Motor neuron (in vitro differentiated cells): ENCODE data around the gene DOHH. TPM values are rescaled to one million over a fixed set of nuclear protein-coding genes. Genes with fewer than 3 reads are reported as not detected.

Experiments
- ATAC-seq, 8 experiments: fragments of 200-7000 bp; cut with Tn5 transposase; replicated peaks in 6 of 8; 2 replicates each; pipeline ENCODE4 v1.8.0; 2021; ENCODE audit warnings: mild to moderate bottlenecking in 8 of 8, moderate library complexity in 8 of 8
- H3K27ac ChIP-seq, 2 donors: fragments of 250-450 bp; sonication (Bioruptor Pico); 2 replicates each; pipeline ENCODE4 v1.9.0; 2021; ENCODE audit warnings: antibody characterized with exemption in 2 of 2, mild to moderate bottlenecking in 2 of 2, moderate library complexity in 1 of 2
- H3K4me1 ChIP-seq, 2 donors: fragments of 250-450 bp; sonication (Bioruptor Pico); replicated peaks in 1 of 2; 2 replicates each; pipeline ENCODE4 v1.6.1; 2021; ENCODE audit warnings: antibody characterized with exemption in 2 of 2, mild to moderate bottlenecking in 2 of 2, moderate library complexity in 1 of 2
- H3K4me3 ChIP-seq, 5 donors: fragments of 250-450 bp; sonication (Bioruptor Pico); 2 replicates each; pipeline ENCODE4 v1.9.0; 2021; ENCODE audit warnings: antibody characterized with exemption in 5 of 5, mild to moderate bottlenecking in 5 of 5, moderate library complexity in 4 of 5
- WGBS, 10 experiments: fragments of 450-650 bp; shearing (Covaris generic); methylation state at CpG; one replicate each; pipeline ENCODE4 v1.0.0; 2022; 5-methylcytosine and 5-hydroxymethylcytosine counted together
- in situ Hi-C, 9 experiments: fragments of 400-800 bp; cut with MboI; loops; one replicate each; pipeline ENCODE4 v1.15.0; 2021; ENCODE audit warnings: low sequenced_read_pairs in 9 of 9, low pct_unique_long_range_greater_than_20kb in 2 of 9; ENCODE audit not compliant: unreplicated experiment in 9 of 9
- total RNA-seq, 8 experiments: library from RNA; unstranded; fragments of 300-600 nt; gene quantifications; 2 replicates each; pipeline versions ENCODE4 v1.2.3 to v1.2.4, GENCODE V29; 2022

DOHH gene
- 10 to 100 TPM in 2 of 8 experiments, 1 to 10 TPM in 6; 4.6 to 11.4 (median 8.2) TPM for total RNA-seq

- H3K4me1 ChIP-seq = peaks cover 8 to 10% of the 10 kb centered on the region in 2 donors
- ATAC-seq = peak; percentile 90 to 96 (median 92)
- peak within 1 kb of the TSS; percentile 68 to 100 (median 81) for H3K4me3 ChIP-seq
- 0 to 4% (median 0%) methylated on average over 2 to 25 of the region's 52 CpGs; no CpG with 5 or more reads in 5 of the 10 experiments for WGBS, 10 experiments
- in situ Hi-C loops = no loop called here
- H3K27ac ChIP-seq = peak within 1 kb of the TSS; percentile 99 to 100
Measured at GRCh38 chr19:3500429-3501101, at the start of gene DOHH. Gene DOHH, minus strand, starts transcription at chr19:3500674. Its CDS starts 3,860 bp downstream, at chr19:3496814.

GRCh38 chr19:3549816-3550215, 49.3 kb upstream of the DOHH start:
- no peak overlapping the region for H3K27ac ChIP-seq
- WGBS, 10 experiments = 63 to 100% (median 78%) methylated on average over 1 to 5 of the region's 10 CpGs; no CpG with 5 or more reads in 4 of the 10 experiments

GRCh38 chr19:3548606-3549005, 48.1 kb upstream of the DOHH start:
- no peak for ATAC-seq
- in situ Hi-C loops = no loop called here
- 40 to 90% (median 79%) methylated on average over 1 to 6 of the region's 14 CpGs; no CpG with 5 or more reads in 6 of the 10 experiments for WGBS, 10 experiments
- Histone ChIP-seq H3K4me1 (no peaks in the 10 kb centered on the region), H3K4me3 (no peak overlapping the region), H3K27ac (no peak overlapping the region)

More at GRCh38 chr19:3549816-3550215, 49.3 kb upstream of the DOHH start:
- in situ Hi-C loops = loop anchor here in 1 of 9 experiments (25.0 kb wide), 1 partner anchor 162 kb away; the partner anchor contains the start of genes PIP5K1C and TJP3
- no peaks in the 10 kb centered on the region for H3K4me1 ChIP-seq
- ATAC-seq = no peak
- no peak overlapping the region for H3K4me3 ChIP-seq

- ATAC-seq = no peak
- H3K4me3 ChIP-seq = no peak overlapping the region
- H3K27ac ChIP-seq = no peak overlapping the region
- no peaks in the 10 kb centered on the region for H3K4me1 ChIP-seq
- WGBS, 10 experiments = 94 to 96% methylated on average over 3 to 13 of the region's 36 CpGs; no CpG with 5 or more reads in 8 of the 10 experiments
- in situ Hi-C loops = no loop called here
Measured at GRCh38 chr19:3547767-3548282, 47.4 kb upstream of the DOHH start.

GRCh38 chr19:3547301-3547731, 46.8 kb upstream of the DOHH start:
- Histone ChIP-seq H3K4me1 (no peaks in the 10 kb centered on the region), H3K27ac (no peak overlapping the region), H3K4me3 (no peak overlapping the region)
- in situ Hi-C loops = no loop called here
- peak in 2 of 8 experiments; percentile 12 to 32 for ATAC-seq
- 90% methylated on average over 8 of the region's 15 CpGs; no CpG with 5 or more reads in 9 of the 10 experiments for WGBS, 10 experiments

GRCh38 chr19:3546119-3546518, 45.6 kb upstream of the DOHH start:
- 89 to 100% (median 100%) methylated on average over 1 to 8 of the region's 23 CpGs; no CpG with 5 or more reads in 7 of the 10 experiments for WGBS, 10 experiments
- no peaks in the 10 kb centered on the region for H3K4me1 ChIP-seq
- no peak overlapping the region for H3K4me3 ChIP-seq
- H3K27ac ChIP-seq = no peak overlapping the region
- in situ Hi-C loops = no loop called here
- no peak for ATAC-seq

GRCh38 chr19:3545669-3546034, 45.2 kb upstream of the DOHH start:
- no peak for ATAC-seq
- no peak overlapping the region for H3K27ac ChIP-seq

GRCh38 chr19:3544742-3545668, 44.5 kb upstream of the DOHH start:
- no peak overlapping the region for H3K4me3 ChIP-seq
- WGBS, 10 experiments = 11 to 100% (median 100%) methylated on average over 1 to 4 of the region's 30 CpGs; no CpG with 5 or more reads in 5 of the 10 experiments
- peak; percentile 60 to 91 (median 78) for ATAC-seq
- in situ Hi-C loops = no loop called here
- H3K27ac ChIP-seq = no peak overlapping the region
- no peaks in the 10 kb centered on the region for H3K4me1 ChIP-seq

More at GRCh38 chr19:3545669-3546034, 45.2 kb upstream of the DOHH start:
- Histone ChIP-seq H3K4me1 (no peaks in the 10 kb centered on the region), H3K4me3 (no peak overlapping the region)
- WGBS, 10 experiments = 53 to 100% (median 79%) methylated on average over 2 to 7 of the region's 10 CpGs; no CpG with 5 or more reads in 3 of the 10 experiments
- in situ Hi-C loops = no loop called here

- ATAC-seq = no peak
- WGBS, 10 experiments = no CpG with 5 or more reads among the region's 9 CpGs
- Histone ChIP-seq H3K4me3 (no peak overlapping the region), H3K4me1 (peaks cover 0 to 6% of the 10 kb centered on the region in 2 donors), H3K27ac (no peak overlapping the region)
- in situ Hi-C loops = no loop called here
Measured at GRCh38 chr19:3544058-3544376, 43.5 kb upstream of the DOHH start.

GRCh38 chr19:3543150-3544057, 42.9 kb upstream of the DOHH start:
- H3K27ac ChIP-seq = no peak overlapping the region
- ATAC-seq = peak in 2 of 8 experiments; percentile 2 to 4
- H3K4me1 ChIP-seq = peaks cover 0 to 11% of the 10 kb centered on the region in 2 donors
- in situ Hi-C loops = no loop called here
- no peak overlapping the region for H3K4me3 ChIP-seq
- 95% methylated on average over 4 of the region's 47 CpGs; no CpG with 5 or more reads in 9 of the 10 experiments for WGBS, 10 experiments

- Histone ChIP-seq H3K4me1 (peaks cover 0 to 11% of the 10 kb centered on the region in 2 donors), H3K4me3 (no peak overlapping the region), H3K27ac (no peak overlapping the region)
- no peak for ATAC-seq
- 83 to 100% methylated on average over 1 of the region's 1 CpG; no CpG with 5 or more reads in 8 of the 10 experiments for WGBS, 10 experiments
- in situ Hi-C loops = no loop called here
Measured at GRCh38 chr19:3539756-3540118, 39.3 kb upstream of the DOHH start.
